ENCODE data around the gene AGAP6.
"Not testable (repeated sequence)": the region's sequence is repeated elsewhere in the genome, so short reads cannot be mapped to it uniquely, and the experiment has no call there.

- not testable (repeated sequence) for TF ChIP-seq CTCF (conservative IDR thresholded peaks at IDR 0.05; ENCODE audit: low read length); EZH2phosphoT487 (IDR thresholded peaks at IDR 0.05; ENCODE audit: borderline replicate concordance, low read depth, low read length)
Observed at GRCh38 chr10:49942339-49942705, 45.9 kb upstream of the AGAP6 start.

Measured in OCI-LY7 (cell line).